ENCODE results near the gene LRRC36. TPM values are rescaled to one million over a fixed set of nuclear protein-coding genes. Genes with fewer than 3 reads are reported as not detected.

Gene LRRC36
- total and polyA plus RNA-seq, 8 donors, result 1.3 to 16.4 (median 2.4) TPM

DNA sequence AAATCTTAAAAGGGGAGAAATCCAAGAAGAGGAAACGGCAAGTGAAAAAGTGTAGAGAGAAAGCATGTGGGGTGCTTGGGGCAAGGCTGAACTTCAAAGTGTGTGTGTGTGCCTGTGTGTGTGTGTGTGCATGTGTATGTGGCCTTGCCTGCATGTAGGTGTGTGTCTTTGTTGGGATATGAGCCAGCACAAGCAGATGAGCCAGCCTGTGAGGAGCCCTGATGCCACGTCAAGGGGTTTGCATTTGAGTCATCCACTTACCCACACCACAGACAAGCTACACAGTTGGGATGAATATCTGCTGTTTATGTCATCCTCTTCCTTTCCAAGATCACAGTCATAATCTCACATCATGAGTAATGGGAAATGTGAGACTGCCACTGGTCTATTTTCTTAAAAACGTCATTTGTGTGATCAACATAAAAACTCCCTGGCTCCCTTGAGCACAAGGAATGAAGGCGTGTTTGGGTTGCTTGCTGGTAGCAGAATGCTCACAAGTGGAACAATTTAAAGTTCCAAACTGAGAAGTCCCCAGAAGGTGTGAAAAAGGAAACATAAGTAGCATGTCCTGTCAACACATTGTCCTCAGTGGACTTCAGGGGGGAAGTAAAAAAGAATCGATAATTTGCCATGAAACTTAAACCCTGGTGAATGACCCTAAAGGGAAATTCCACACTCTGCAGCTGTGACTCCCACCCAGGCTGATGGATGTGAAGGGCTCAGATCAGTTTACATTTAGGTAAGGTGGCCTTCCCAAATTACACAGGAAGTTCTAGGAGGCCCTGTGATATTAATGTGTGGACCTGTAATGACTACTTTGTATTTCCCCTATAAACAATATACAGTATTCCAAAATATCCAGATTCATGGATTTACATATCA lies 14.8 kb upstream of the LRRC36 start:
- 72 to 76% methylated on average over 5 of the region's 5 CpGs for WGBS, 2 donors
- Histone ChIP-seq H3K4me1 (no peaks in the 10 kb centered on the region), H3K36me3 (no peaks in the 10 kb centered on the region), H3K27ac (no peak overlapping the region), H3K27me3 (no peaks in the 10 kb centered on the region), H3K4me3 (no peak overlapping the region), H3K9me3 (no peaks in the 10 kb centered on the region)
- TF ChIP-seq, protein P1, sequence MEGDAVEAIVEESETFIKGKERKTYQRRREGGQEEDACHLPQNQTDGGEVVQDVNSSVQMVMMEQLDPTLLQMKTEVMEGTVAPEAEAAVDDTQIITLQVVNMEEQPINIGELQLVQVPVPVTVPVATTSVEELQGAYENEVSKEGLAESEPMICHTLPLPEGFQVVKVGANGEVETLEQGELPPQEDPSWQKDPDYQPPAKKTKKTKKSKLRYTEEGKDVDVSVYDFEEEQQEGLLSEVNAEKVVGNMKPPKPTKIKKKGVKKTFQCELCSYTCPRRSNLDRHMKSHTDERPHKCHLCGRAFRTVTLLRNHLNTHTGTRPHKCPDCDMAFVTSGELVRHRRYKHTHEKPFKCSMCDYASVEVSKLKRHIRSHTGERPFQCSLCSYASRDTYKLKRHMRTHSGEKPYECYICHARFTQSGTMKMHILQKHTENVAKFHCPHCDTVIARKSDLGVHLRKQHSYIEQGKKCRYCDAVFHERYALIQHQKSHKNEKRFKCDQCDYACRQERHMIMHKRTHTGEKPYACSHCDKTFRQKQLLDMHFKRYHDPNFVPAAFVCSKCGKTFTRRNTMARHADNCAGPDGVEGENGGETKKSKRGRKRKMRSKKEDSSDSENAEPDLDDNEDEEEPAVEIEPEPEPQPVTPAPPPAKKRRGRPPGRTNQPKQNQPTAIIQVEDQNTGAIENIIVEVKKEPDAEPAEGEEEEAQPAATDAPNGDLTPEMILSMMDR (IDR thresholded peaks at IDR 0.05), result no peak
- intact Hi-C loops (cut with DNase I), result no loop called here
- ATAC-seq (peak in 2 of 4 donors; percentile 67 to 77), DNase-seq (no peak), FAIRE-seq (no peak)

DNA sequence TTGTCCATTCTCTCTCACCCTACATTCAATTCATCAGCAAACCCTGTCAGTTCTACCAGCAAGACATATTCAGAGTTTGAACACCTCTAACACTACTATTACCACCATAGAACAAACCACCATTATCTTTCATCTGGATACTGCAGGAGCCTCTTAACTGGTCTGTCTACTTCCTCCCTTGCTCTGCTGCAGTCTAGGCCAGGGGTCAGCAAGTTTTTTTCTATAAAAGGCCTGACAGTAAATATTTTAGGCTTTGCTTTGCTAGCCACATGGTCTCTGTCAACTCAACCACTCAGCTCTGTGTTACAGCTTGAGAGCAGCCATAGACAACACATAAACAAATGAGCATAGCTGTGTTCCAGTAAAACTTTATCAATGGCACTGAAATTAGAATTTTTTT lies 13.9 kb upstream of the LRRC36 start:
- Histone ChIP-seq H3K27ac (no peak overlapping the region), H3K36me3 (no peaks in the 10 kb centered on the region), H3K4me1 (peaks cover 0 to 4% (median under 1%) of the 10 kb centered on the region in 3 donors), H3K9me3 (no peaks in the 10 kb centered on the region), H3K4me3 (no peak overlapping the region), H3K27me3 (no peaks in the 10 kb centered on the region)
- FAIRE-seq (no peak), DNase-seq (no peak), ATAC-seq (peak in 1 of 4 donors; percentile 52)
- intact Hi-C loops (cut with DNase I), result no loop called here
- TF ChIP-seq, protein P1 (IDR thresholded peaks at IDR 0.05), result no peak

DNA sequence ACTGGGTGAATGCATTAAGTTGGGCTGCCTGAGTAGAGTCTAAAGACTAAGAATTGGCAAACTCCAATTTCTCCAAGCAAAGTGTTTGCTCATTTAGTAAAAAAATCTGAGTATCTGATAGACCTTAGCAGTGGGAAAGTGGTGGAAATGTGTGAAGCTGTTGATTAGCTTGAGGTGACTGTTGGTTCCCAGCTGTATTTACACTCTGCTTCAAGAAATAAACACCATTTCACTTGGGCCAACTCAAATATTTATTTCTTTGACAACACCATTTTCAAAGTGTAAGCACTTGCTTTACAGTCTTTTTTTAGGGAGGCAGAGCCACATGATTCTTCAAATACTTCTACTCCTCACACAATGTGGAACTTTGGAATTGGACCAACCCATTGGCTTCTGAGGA lies 8.8 kb upstream of the LRRC36 start:
- intact Hi-C loops (cut with DNase I), result no loop called here
- no peaks in the 10 kb centered on the region for H3K9me3 ChIP-seq
- FAIRE-seq, result no peak
- H3K27me3 ChIP-seq, result no peaks in the 10 kb centered on the region
- no peaks in the 10 kb centered on the region for H3K36me3 ChIP-seq
- peak; percentile 56 to 89 (median 76) for ATAC-seq
- TF ChIP-seq, protein P1 (IDR thresholded peaks at IDR 0.05), result no peak
- no peak overlapping the region for H3K4me3 ChIP-seq
- DNase-seq, result no peak
- no peak overlapping the region for H3K27ac ChIP-seq
- peaks cover 0 to 7% (median 4%) of the 10 kb centered on the region in 3 donors for H3K4me1 ChIP-seq

- FAIRE-seq (no peak), DNase-seq (no peak), ATAC-seq (no peak)
- peaks cover 0 to 6% (median 0%) of the 10 kb centered on the region in 3 donors for H3K4me1 ChIP-seq
- no peaks in the 10 kb centered on the region for H3K36me3 ChIP-seq
- TF ChIP-seq, protein P1 (IDR thresholded peaks at IDR 0.05), result no peak
- intact Hi-C loops (cut with DNase I), result no loop called here
- H3K27me3 ChIP-seq, result no peaks in the 10 kb centered on the region
- H3K9me3 ChIP-seq, result no peaks in the 10 kb centered on the region
- H3K4me3 ChIP-seq, result peak overlapping the region; percentile 37 to 61 (median 46)
- H3K27ac ChIP-seq, result no peak overlapping the region
- WGBS, 2 donors, result 29 to 35% methylated on average over 11 of the region's 11 CpGs
These were observed 522 bp upstream of the LRRC36 start for GRCh38 chr16:67326115-67326471.

DNA sequence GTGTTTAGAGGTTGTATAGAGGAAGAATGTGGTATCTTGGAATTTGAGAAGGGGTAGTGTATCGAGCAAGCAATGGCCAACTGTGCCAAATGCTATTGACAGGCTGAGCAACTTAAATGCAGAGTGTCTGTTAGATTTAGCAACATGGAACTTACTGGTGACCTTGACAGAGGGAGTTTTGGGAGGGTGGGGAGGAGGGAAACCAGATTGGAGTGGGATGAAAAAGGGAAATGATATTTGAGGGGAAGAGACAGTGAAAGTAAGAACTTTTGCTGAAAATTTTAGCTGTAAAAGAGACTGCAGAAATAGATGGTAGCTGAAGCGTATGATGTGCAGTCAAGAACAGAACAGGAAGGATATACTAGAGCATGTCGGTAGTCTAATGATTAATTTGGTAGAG lies 1.1 kb downstream of the LRRC36 start:
- Histone ChIP-seq H3K27me3 (no peaks in the 10 kb centered on the region), H3K36me3 (no peaks in the 10 kb centered on the region), H3K4me1 (peaks cover 0 to 6% (median 0%) of the 10 kb centered on the region in 3 donors), H3K4me3 (no peak overlapping the region), H3K27ac (no peak overlapping the region), H3K9me3 (no peaks in the 10 kb centered on the region)
- TF ChIP-seq, protein P1 (IDR thresholded peaks at IDR 0.05), result no peak
- FAIRE-seq, result no peak
- WGBS, 2 donors, result 48 to 56% methylated on average over 3 of the region's 3 CpGs
- intact Hi-C loops (cut with DNase I), result no loop called here
- no peak for ATAC-seq
- no peak for DNase-seq

All from pancreas (tissue), 10 donors.